Astrocyte (in vitro differentiated cells and primary cell): ENCODE results near the gene RBPMS2.
"Not testable (repeated sequence)": the region's sequence is repeated elsewhere in the genome, so short reads cannot be mapped to it uniquely, and the experiment has no call there.

ENCODE experiments used
- EZH2 ChIP-seq: IDR thresholded peaks from 2 replicates; pipeline ENCODE4 v1.6.1; 2012; ENCODE audit warnings: mild to moderate bottlenecking, low read length, inconsistent platforms; ENCODE audit not compliant: insufficient read depth
- TF ChIP-seq, protein P1 (sequence below): IDR thresholded peaks from 2 replicates; pipeline ENCODE4 v1.5.1; 2011; ENCODE audit warnings: low read depth, mild to moderate bottlenecking, inconsistent platforms, low read length, moderate library complexity; ENCODE audit not compliant: insufficient read depth

DNA sequence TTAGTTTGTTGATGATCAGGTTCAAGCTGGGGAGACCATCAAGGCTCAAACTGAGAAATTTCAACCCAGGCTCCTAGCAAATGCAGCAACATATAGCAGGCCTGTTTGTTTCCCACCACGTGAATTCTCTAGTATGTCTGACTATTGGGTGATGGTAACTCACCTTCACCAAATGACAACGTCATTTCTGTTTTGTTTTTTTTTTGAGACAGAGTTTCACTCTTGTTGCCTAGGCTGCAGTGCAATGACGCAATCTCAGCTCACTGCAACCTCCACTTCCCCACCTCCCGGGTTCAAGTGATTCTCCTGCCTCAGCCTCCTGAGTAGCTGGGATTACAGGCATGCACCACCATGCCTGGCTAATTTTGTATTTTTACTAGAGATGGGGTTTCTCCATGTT lies 39.6 kb upstream of the RBPMS2 start:
- TF ChIP-seq, protein P1, sequence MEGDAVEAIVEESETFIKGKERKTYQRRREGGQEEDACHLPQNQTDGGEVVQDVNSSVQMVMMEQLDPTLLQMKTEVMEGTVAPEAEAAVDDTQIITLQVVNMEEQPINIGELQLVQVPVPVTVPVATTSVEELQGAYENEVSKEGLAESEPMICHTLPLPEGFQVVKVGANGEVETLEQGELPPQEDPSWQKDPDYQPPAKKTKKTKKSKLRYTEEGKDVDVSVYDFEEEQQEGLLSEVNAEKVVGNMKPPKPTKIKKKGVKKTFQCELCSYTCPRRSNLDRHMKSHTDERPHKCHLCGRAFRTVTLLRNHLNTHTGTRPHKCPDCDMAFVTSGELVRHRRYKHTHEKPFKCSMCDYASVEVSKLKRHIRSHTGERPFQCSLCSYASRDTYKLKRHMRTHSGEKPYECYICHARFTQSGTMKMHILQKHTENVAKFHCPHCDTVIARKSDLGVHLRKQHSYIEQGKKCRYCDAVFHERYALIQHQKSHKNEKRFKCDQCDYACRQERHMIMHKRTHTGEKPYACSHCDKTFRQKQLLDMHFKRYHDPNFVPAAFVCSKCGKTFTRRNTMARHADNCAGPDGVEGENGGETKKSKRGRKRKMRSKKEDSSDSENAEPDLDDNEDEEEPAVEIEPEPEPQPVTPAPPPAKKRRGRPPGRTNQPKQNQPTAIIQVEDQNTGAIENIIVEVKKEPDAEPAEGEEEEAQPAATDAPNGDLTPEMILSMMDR: not testable (repeated sequence)
- TF ChIP-seq EZH2: not testable (repeated sequence)
